Activated B cell treated with CpG ODN at 0.5 μM for 24 hours (primary cell): Measurements from ENCODE around the gene FRMD5. TPM values are rescaled to one million over a fixed set of nuclear protein-coding genes. Genes with fewer than 3 reads are reported as not detected.

Source experiments
- ATAC-seq: fragments of 200-7000 bp; cut with Tn5 transposase; one replicate; pipeline ENCODE4 v1.10.0; 2021; ENCODE audit warnings: low read depth, mild to moderate bottlenecking, moderate library complexity
- CTCF ChIA-PET: fragments of 350-600 bp; sonication (Branson Sonifier 250); formaldehyde crosslinking; loops from one replicate; lab custom pipeline; 2021; ENCODE audit warnings: antibody characterized with exemption; lab: Charles Lee
- POLR2A ChIA-PET: fragments of 350-600 bp; sonication (Branson Sonifier 250); formaldehyde crosslinking; loops from one replicate; lab custom pipeline; 2021; ENCODE audit warnings: antibody characterized with exemption; lab: Charles Lee
- DNase-seq: peaks from one replicate; pipeline ENCODE4 v3.0.0; 2022
- H3K27ac Mint-ChIP-seq: one replicate; pipeline ENCODE4 v1.8.0; 2020; ENCODE audit warnings: mixed read lengths
- H3K27me3 Mint-ChIP-seq: one replicate; pipeline ENCODE4 v1.8.0; 2021; ENCODE audit warnings: mixed read lengths
- H3K36me3 Mint-ChIP-seq: one replicate; pipeline ENCODE4 v1.8.0; 2021; ENCODE audit warnings: low read depth, mixed read lengths
- H3K4me1 Mint-ChIP-seq: one replicate; pipeline ENCODE4 v1.8.0; 2021; ENCODE audit warnings: mixed read lengths
- H3K4me3 Mint-ChIP-seq: one replicate; pipeline ENCODE4 v1.8.0; 2020; ENCODE audit warnings: mild to moderate bottlenecking, mixed read lengths
- H3K9me3 Mint-ChIP-seq: one replicate; pipeline ENCODE4 v1.8.0; 2020; ENCODE audit warnings: mixed read lengths
- intact Hi-C: fragments of 100-400 bp; cut with micrococcal nuclease; formaldehyde crosslinking; loops from one replicate; pipeline ENCODE4 v1.15.1; 2024
- total RNA-seq: library from RNA; stranded (reverse); gene quantifications from 2 replicates; pipeline ENCODE4 v1.2.3, GENCODE V29; 2022
- TF ChIP-seq, protein P1 (sequence below): fragments of 200-600 bp; IDR thresholded peaks from one replicate; pipeline ENCODE4 v1.8.0; 2022; ENCODE audit warnings: antibody characterized with exemption, mild to moderate bottlenecking

FRMD5 gene
- total RNA-seq, 1 donor from 2014 or later = 0.53 TPM

DNA sequence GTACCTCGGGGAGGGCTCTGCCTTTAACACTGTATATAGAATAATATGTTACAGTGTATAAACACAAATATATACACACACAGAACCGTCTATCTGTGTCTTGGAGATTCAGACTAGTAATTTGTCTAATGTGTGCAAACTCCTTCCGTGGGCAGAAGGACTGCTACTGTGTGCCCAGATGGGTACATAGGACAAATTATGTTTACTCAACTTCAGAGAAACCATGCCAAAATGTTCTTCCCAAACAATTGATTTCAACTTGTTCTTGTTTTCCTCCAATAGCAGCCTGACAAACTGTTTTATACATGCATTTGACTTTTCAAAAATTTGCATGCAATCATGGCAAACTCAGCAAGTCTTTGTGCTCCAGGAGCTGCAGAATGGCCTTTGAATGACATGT is 97.5 kb downstream of the FRMD5 start:
- Mint-ChIP-seq H3K9me3 (no peaks in the 10 kb centered on the region), H3K27ac (no peak overlapping the region), H3K4me3 (no peak overlapping the region), H3K27me3 (peaks cover 13% of the 10 kb centered on the region), H3K36me3 (no peaks in the 10 kb centered on the region), H3K4me1 (no peaks in the 10 kb centered on the region)
- POLR2A ChIA-PET = no interaction called here
- DNase-seq (no peak), ATAC-seq (no peak)
- TF ChIP-seq, protein P1, sequence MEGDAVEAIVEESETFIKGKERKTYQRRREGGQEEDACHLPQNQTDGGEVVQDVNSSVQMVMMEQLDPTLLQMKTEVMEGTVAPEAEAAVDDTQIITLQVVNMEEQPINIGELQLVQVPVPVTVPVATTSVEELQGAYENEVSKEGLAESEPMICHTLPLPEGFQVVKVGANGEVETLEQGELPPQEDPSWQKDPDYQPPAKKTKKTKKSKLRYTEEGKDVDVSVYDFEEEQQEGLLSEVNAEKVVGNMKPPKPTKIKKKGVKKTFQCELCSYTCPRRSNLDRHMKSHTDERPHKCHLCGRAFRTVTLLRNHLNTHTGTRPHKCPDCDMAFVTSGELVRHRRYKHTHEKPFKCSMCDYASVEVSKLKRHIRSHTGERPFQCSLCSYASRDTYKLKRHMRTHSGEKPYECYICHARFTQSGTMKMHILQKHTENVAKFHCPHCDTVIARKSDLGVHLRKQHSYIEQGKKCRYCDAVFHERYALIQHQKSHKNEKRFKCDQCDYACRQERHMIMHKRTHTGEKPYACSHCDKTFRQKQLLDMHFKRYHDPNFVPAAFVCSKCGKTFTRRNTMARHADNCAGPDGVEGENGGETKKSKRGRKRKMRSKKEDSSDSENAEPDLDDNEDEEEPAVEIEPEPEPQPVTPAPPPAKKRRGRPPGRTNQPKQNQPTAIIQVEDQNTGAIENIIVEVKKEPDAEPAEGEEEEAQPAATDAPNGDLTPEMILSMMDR = no peak
- intact Hi-C loops = no loop called here
- CTCF ChIA-PET = no interaction called here

DNA sequence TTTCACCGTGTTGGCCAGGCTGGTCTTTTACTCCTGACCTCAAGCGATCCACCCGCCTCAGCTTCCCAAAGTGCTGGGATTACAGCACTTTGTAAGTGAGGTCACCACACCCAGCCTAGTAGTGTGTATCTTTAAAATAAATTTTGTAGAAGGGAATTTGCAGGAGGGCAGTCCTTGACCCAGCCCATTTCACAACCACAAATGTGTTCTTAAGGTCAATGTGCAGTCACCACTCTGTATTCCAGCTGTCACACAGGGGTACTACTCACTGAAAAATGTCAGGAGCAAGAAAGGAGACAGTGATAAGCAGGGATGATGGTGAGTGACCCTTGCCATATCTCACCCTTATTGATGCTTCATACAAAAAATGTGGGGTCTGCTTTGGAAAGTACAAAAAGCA is 98.5 kb downstream of the FRMD5 start:
- ChIA-PET CTCF (no interaction called here), POLR2A (no interaction called here)
- Mint-ChIP-seq H3K27ac (no peak overlapping the region), H3K4me3 (no peak overlapping the region), H3K36me3 (no peaks in the 10 kb centered on the region), H3K9me3 (no peaks in the 10 kb centered on the region), H3K4me1 (no peaks in the 10 kb centered on the region), H3K27me3 (peaks cover 8% of the 10 kb centered on the region)
- DNase-seq = no peak
- TF ChIP-seq, protein P1 = no peak
- no peak for ATAC-seq
- intact Hi-C loops = no loop called here

DNA sequence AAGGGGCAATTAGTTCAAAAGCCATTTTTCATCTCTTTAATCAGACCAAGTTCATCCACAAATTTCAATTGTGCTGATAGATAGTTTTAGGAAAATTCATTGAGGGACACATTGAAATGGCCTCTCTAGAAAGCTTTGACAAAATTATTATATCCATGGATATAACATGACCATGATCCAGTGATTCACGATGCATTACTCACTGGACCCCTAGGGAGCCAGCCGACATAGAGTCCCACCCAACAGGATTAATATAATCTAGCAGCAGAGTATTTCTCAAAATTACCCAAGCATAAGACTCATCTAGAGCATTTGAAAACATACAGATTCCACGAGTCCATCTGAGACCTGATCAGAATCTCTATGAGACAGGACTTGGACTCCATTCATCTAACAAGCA is 100.3 kb downstream of the FRMD5 start:
- CTCF ChIA-PET = no interaction called here
- POLR2A ChIA-PET = no interaction called here
- H3K4me3 Mint-ChIP-seq = no peak overlapping the region
- DNase-seq (no peak), ATAC-seq (no peak)
- no peaks in the 10 kb centered on the region for H3K9me3 Mint-ChIP-seq
- H3K36me3 Mint-ChIP-seq = no peaks in the 10 kb centered on the region
- no peaks in the 10 kb centered on the region for H3K4me1 Mint-ChIP-seq
- no peak overlapping the region for H3K27ac Mint-ChIP-seq
- TF ChIP-seq, protein P1 = no peak
- peaks cover 11% of the 10 kb centered on the region for H3K27me3 Mint-ChIP-seq
- intact Hi-C loops = no loop called here

DNA sequence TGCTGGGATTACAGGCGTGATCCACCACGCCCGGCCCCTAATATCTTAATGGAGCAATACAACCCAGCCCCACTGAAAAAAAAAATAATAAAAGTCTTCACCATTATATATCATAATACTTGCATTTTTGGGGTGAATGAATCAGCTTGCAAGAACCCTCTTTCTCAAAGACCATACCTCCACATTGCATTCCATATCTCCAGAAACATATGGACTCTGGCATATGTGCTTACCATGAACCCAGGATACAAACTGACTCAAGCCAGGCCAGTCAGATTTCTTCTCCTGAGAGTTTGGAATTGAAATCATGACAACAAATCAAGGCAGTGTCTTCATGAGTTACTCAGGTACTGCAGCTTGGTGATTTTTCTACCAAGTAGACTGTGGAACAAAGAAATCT is 101.2 kb downstream of the FRMD5 start:
- TF ChIP-seq, protein P1 = no peak
- DNase-seq (no peak), ATAC-seq (no peak)
- Mint-ChIP-seq H3K4me1 (no peaks in the 10 kb centered on the region), H3K9me3 (no peaks in the 10 kb centered on the region), H3K27ac (no peak overlapping the region), H3K36me3 (no peaks in the 10 kb centered on the region), H3K27me3 (peaks cover 11% of the 10 kb centered on the region), H3K4me3 (no peak overlapping the region)
- CTCF ChIA-PET = no interaction called here
- intact Hi-C loops = no loop called here
- POLR2A ChIA-PET = no interaction called here

DNA sequence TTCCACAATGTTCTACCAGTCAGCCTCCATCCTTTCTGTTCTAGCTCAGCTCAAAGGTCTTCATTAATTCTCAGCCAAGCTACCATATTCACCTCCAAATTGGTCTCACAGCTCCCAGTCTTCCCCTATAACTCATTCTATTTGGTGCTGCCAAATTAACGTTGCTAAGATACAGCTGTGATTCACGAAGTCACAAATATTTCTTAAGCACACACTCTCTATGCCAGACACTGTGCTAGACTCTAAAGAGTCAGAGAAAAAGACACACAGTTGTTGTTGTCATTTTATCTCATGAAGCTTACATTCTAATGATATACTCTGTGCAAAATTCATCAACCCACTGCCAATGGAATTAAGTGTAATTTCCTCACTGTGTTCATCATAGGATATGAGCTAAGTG is 102.8 kb downstream of the FRMD5 start:
- no peak overlapping the region for H3K4me3 Mint-ChIP-seq

More for the DNA sequence above, 102.8 kb downstream of the FRMD5 start:
- TF ChIP-seq, protein P1 = no peak
- CTCF ChIA-PET = no interaction called here
- Mint-ChIP-seq H3K9me3 (no peaks in the 10 kb centered on the region), H3K4me1 (no peaks in the 10 kb centered on the region), H3K27ac (no peak overlapping the region), H3K27me3 (peaks cover 11% of the 10 kb centered on the region), H3K36me3 (no peaks in the 10 kb centered on the region)
- ATAC-seq (no peak), DNase-seq (no peak)
- POLR2A ChIA-PET = no interaction called here
- intact Hi-C loops = no loop called here
